Measurements from ENCODE around the gene EWSR1. TPM values are rescaled to one million over a fixed set of nuclear protein-coding genes. Genes with fewer than 3 reads are reported as not detected.

The EWSR1 gene
- polyA plus RNA-seq, 3 donors, result 81.2 to 280 (median 136) TPM

GRCh38 chr22:29266564-29267461 lies 1.3 kb upstream of the EWSR1 start:
- Histone ChIP-seq H3K9ac (ENCODE audit: insufficient read depth, low read length, poor library complexity, severe bottlenecking) (peak overlapping the region; percentile 99), H3K27me3 (ENCODE audit: control insufficient read depth in 2 of 2, insufficient read depth in 2 of 2, low read length in 2 of 2) (no peaks in the 10 kb centered on the region), H3K36me3 (replicated peaks in 1 of 2; ENCODE audit: control insufficient read depth in 1 of 2, insufficient read depth in 2 of 2, low read length in 2 of 2) (peaks cover 11 to 15% of the 10 kb centered on the region in 2 donors), H4K20me1 (ENCODE audit: insufficient read depth, low read length) (peaks cover 34% of the 10 kb centered on the region), H3K27ac (ENCODE audit: low read depth in 1 of 2, low read length in 2 of 2) (peak overlapping the region; percentile 38 to 100), H3K4me2 (replicated peaks; ENCODE audit: extremely low read depth, low read length, poor library complexity, severe bottlenecking) (peak overlapping the region; percentile 91), H3K9me3 (replicated peaks in 1 of 2; ENCODE audit: control insufficient read depth in 1 of 2, insufficient read depth in 1 of 2, low read length in 2 of 2) (no peaks in the 10 kb centered on the region), H3K79me2 (ENCODE audit: insufficient read depth, low read length) (peaks cover 49% of the 10 kb centered on the region), H2AFZ (ENCODE audit: insufficient read depth, low read depth, low read length, poor library complexity, severe bottlenecking) (peak overlapping the region; percentile 88), H3K4me3 (replicated peaks in 1 of 3; ENCODE audit: low read depth in 2 of 3, low read length in 3 of 3) (peak overlapping the region; percentile 68 to 86 (median 80)), H3K4me1 (ENCODE audit: control insufficient read depth in 1 of 2, insufficient read depth in 2 of 2, low read length in 2 of 2) (peaks cover 33 to 40% of the 10 kb centered on the region in 2 donors)
- 42% methylated on average over 7 of the region's 13 CpGs for WGBS (ENCODE audit: insufficient coverage)
- H3K27me3 Mint-ChIP-seq (ENCODE audit: low read depth in 3 of 3), result peaks cover 0 to 4% (median 2%) of the 10 kb centered on the region in 3 donors
- TF ChIP-seq CTCF (IDR thresholded peaks at IDR 0.05), result no peak
- H3K36me3 Mint-ChIP-seq, result peaks cover 13 to 14% of the 10 kb centered on the region in 2 donors
- peaks cover 41% of the 10 kb centered on the region for H3K4me1 Mint-ChIP-seq
- no peaks in the 10 kb centered on the region for H3K9me3 Mint-ChIP-seq
- DNase-seq, result no peak
- intact Hi-C loops (cut with micrococcal nuclease), result loop anchor here (5.0 to 10.0 kb wide), 2 partner anchors 35 to 118 kb away; partner anchors contain the start of gene AP1B1 (in 1 of the 2)
- H3K4me3 Mint-ChIP-seq, result peak overlapping the region; percentile 93 to 98
- peak overlapping the region; percentile 97 to 100 (median 100) for H3K27ac Mint-ChIP-seq

- H3K79me2 ChIP-seq (ENCODE audit: insufficient read depth, low read length), result peaks cover 55% of the 10 kb centered on the region
- 0% methylated on average over 28 of the region's 32 CpGs for WGBS (ENCODE audit: insufficient coverage)
- DNase-seq, result no peak
- peaks cover 18 to 20% of the 10 kb centered on the region in 2 donors for H3K36me3 Mint-ChIP-seq
- peaks cover 41% of the 10 kb centered on the region for H4K20me1 ChIP-seq (ENCODE audit: insufficient read depth, low read length)
- no peaks in the 10 kb centered on the region for H3K27me3 ChIP-seq (ENCODE audit: control insufficient read depth in 2 of 2, insufficient read depth in 2 of 2, low read length in 2 of 2)
- H3K9me3 Mint-ChIP-seq, result no peaks in the 10 kb centered on the region
- intact Hi-C loops (cut with micrococcal nuclease), result loop anchor here (5.0 to 10.0 kb wide), 2 partner anchors 35 to 117 kb away; partner anchors contain the start of gene AP1B1 (in 1 of the 2)
- H3K4me2 ChIP-seq (replicated peaks; ENCODE audit: extremely low read depth, low read length, poor library complexity, severe bottlenecking), result peak overlapping the region; percentile 91
- peak overlapping the region; percentile 99 for H3K9ac ChIP-seq (ENCODE audit: insufficient read depth, low read length, poor library complexity, severe bottlenecking)
- H3K36me3 ChIP-seq (replicated peaks in 1 of 2; ENCODE audit: control insufficient read depth in 1 of 2, insufficient read depth in 2 of 2, low read length in 2 of 2), result peaks cover 17 to 22% of the 10 kb centered on the region in 2 donors
- peak overlapping the region; percentile 88 for H2AFZ ChIP-seq (ENCODE audit: insufficient read depth, low read depth, low read length, poor library complexity, severe bottlenecking)
- peaks cover 33 to 41% of the 10 kb centered on the region in 2 donors for H3K4me1 ChIP-seq (ENCODE audit: control insufficient read depth in 1 of 2, insufficient read depth in 2 of 2, low read length in 2 of 2)
- no peak for TF ChIP-seq CTCF (IDR thresholded peaks at IDR 0.05)
- H3K4me1 Mint-ChIP-seq, result peaks cover 46% of the 10 kb centered on the region
- peak overlapping the region; percentile 38 to 100 for H3K27ac ChIP-seq (ENCODE audit: low read depth in 1 of 2, low read length in 2 of 2)
- peaks cover 0 to 2% (median 0%) of the 10 kb centered on the region in 3 donors for H3K27me3 Mint-ChIP-seq (ENCODE audit: low read depth in 3 of 3)
- peak overlapping the region; percentile 68 to 86 (median 80) for H3K4me3 ChIP-seq (replicated peaks in 1 of 3; ENCODE audit: low read depth in 2 of 3, low read length in 3 of 3)
- H3K9me3 ChIP-seq (replicated peaks in 1 of 2; ENCODE audit: control insufficient read depth in 1 of 2, insufficient read depth in 1 of 2, low read length in 2 of 2), result no peaks in the 10 kb centered on the region
- peak overlapping the region; percentile 97 to 100 (median 100) for H3K27ac Mint-ChIP-seq
- H3K4me3 Mint-ChIP-seq, result peak overlapping the region; percentile 93 to 98
Observed at GRCh38 chr22:29267462-29267857, 608 bp upstream of the EWSR1 start.
